Skeletal muscle tissue (tissue), 4 donors: ENCODE results near the gene LENG8. TPM values are rescaled to one million over a fixed set of nuclear protein-coding genes. Genes with fewer than 3 reads are reported as not detected.

Experiments used
- H3K27ac ChIP-seq: one replicate; pipeline ENCODE4 v1.7.0; 2013; ENCODE audit warnings: mild to moderate bottlenecking, low read depth, low read length, inconsistent platforms
- H3K27me3 ChIP-seq, 3 donors: one replicate each; pipeline ENCODE4 v1.7.0; 2013; ENCODE audit warnings: low read length in 3 of 3; ENCODE audit not compliant: control insufficient read depth in 3 of 3, insufficient read depth in 3 of 3
- H3K36me3 ChIP-seq, 3 donors: one replicate each; pipeline ENCODE4 v1.7.0; 2013; ENCODE audit warnings: low read length in 3 of 3; ENCODE audit not compliant: control insufficient read depth in 3 of 3, insufficient read depth in 3 of 3
- H3K4me1 ChIP-seq, 3 donors: one replicate each; pipeline ENCODE4 v1.7.0; 2013; ENCODE audit warnings: low read length in 3 of 3, mild to moderate bottlenecking in 3 of 3; ENCODE audit not compliant: control insufficient read depth in 3 of 3, insufficient read depth in 3 of 3
- H3K4me3 ChIP-seq, 3 donors: one replicate each; pipeline ENCODE4 v1.7.0; 2013; ENCODE audit warnings: low read length in 3 of 3
- H3K9ac ChIP-seq, 3 donors: one replicate each; pipeline ENCODE4 v1.7.0; 2013; ENCODE audit warnings: low read length in 3 of 3, mild to moderate bottlenecking in 3 of 3, moderate library complexity in 2 of 3, low read depth in 1 of 3
- H3K9me3 ChIP-seq, 3 donors: one replicate each; pipeline ENCODE4 v1.7.0; 2013; ENCODE audit warnings: low read length in 3 of 3; ENCODE audit not compliant: control insufficient read depth in 3 of 3
- total RNA-seq: library from RNA; depleted of rRNA; stranded (reverse); fragments of >200 nt; gene quantifications from one replicate; pipeline ENCODE4 v1.2.3, GENCODE V29; 2014
- donor health status: Osteomylitis.

LENG8 gene
- total RNA-seq, 1 donor from 2014 or later, result 15.1 TPM

- Histone ChIP-seq H3K27ac (no peak within 1 kb of the TSS), H3K27me3 (peaks cover 53 to 68% (median 62%) of the 10 kb centered on the region in 3 donors), H3K4me3 (no peak within 1 kb of the TSS), H3K9me3 (peaks cover 0 to 3% (median 2%) of the 10 kb centered on the region in 3 donors), H3K4me1 (no peaks in the 10 kb centered on the region), H3K36me3 (no peaks in the 10 kb centered on the region), H3K9ac (no peak within 1 kb of the TSS)
Observed at GRCh38 chr19:54415208-54415900, 33.6 kb upstream of the LENG8 start, which contains the start of gene TTYH1. TSS of gene TTYH1 (plus strand) at chr19:54415464. CDS start at chr19:54415553, 89 bp downstream.

GRCh38 chr19:54415901-54416673, 32.9 kb upstream of the LENG8 start:
- Histone ChIP-seq H3K9me3 (peaks cover 0 to 3% (median 2%) of the 10 kb centered on the region in 3 donors), H3K9ac (no peak overlapping the region), H3K27ac (no peak overlapping the region), H3K27me3 (peaks cover 58 to 72% (median 66%) of the 10 kb centered on the region in 3 donors), H3K4me3 (no peak overlapping the region), H3K4me1 (no peaks in the 10 kb centered on the region), H3K36me3 (no peaks in the 10 kb centered on the region)

GRCh38 chr19:54416695-54417491, 32.1 kb upstream of the LENG8 start:
- H3K27ac ChIP-seq, result no peak overlapping the region
- H3K27me3 ChIP-seq, result peaks cover 65 to 80% (median 71%) of the 10 kb centered on the region in 3 donors
- peaks cover 0 to 3% (median 2%) of the 10 kb centered on the region in 3 donors for H3K9me3 ChIP-seq
- H3K9ac ChIP-seq, result no peak overlapping the region
- no peak overlapping the region for H3K4me3 ChIP-seq
- no peaks in the 10 kb centered on the region for H3K36me3 ChIP-seq
- H3K4me1 ChIP-seq, result no peaks in the 10 kb centered on the region

- H3K4me1 ChIP-seq, result no peaks in the 10 kb centered on the region
- H3K36me3 ChIP-seq, result no peaks in the 10 kb centered on the region
- no peak overlapping the region for H3K27ac ChIP-seq
- H3K4me3 ChIP-seq, result no peak overlapping the region
- H3K9me3 ChIP-seq, result peaks cover 0 to 3% (median 2%) of the 10 kb centered on the region in 3 donors
- H3K9ac ChIP-seq, result no peak overlapping the region
- H3K27me3 ChIP-seq, result peaks cover 70 to 81% (median 70%) of the 10 kb centered on the region in 3 donors
Observed at GRCh38 chr19:54418030-54418929, 30.7 kb upstream of the LENG8 start.

GRCh38 chr19:54418930-54419800, 29.8 kb upstream of the LENG8 start:
- no peak overlapping the region for H3K9ac ChIP-seq
- H3K36me3 ChIP-seq, result no peaks in the 10 kb centered on the region
- no peak overlapping the region for H3K27ac ChIP-seq
- no peak overlapping the region for H3K4me3 ChIP-seq
- H3K27me3 ChIP-seq, result peaks cover 67 to 76% (median 74%) of the 10 kb centered on the region in 3 donors
- peaks cover 0 to 2% (median 2%) of the 10 kb centered on the region in 3 donors for H3K9me3 ChIP-seq
- H3K4me1 ChIP-seq, result no peaks in the 10 kb centered on the region

GRCh38 chr19:54420068-54420382, 29.0 kb upstream of the LENG8 start:
- H3K4me1 ChIP-seq, result no peaks in the 10 kb centered on the region
- H3K9ac ChIP-seq, result no peak overlapping the region
- no peak overlapping the region for H3K4me3 ChIP-seq
- H3K27me3 ChIP-seq, result peaks cover 63 to 71% (median 70%) of the 10 kb centered on the region in 3 donors
- peaks cover 0 to 2% (median 0%) of the 10 kb centered on the region in 3 donors for H3K9me3 ChIP-seq
- H3K27ac ChIP-seq, result no peak overlapping the region
- H3K36me3 ChIP-seq, result no peaks in the 10 kb centered on the region

GRCh38 chr19:54420383-54421168, 28.4 kb upstream of the LENG8 start:
- Histone ChIP-seq H3K4me1 (no peaks in the 10 kb centered on the region), H3K36me3 (no peaks in the 10 kb centered on the region), H3K27me3 (peaks cover 62 to 68% (median 68%) of the 10 kb centered on the region in 3 donors), H3K9me3 (peaks cover 0 to 2% (median 0%) of the 10 kb centered on the region in 3 donors), H3K4me3 (peak overlapping the region in 1 of 3 donors; percentile 23), H3K27ac (no peak overlapping the region), H3K9ac (no peak overlapping the region)

GRCh38 chr19:54421169-54421516, 27.9 kb upstream of the LENG8 start:
- H3K4me3 ChIP-seq, result no peak overlapping the region
- no peak overlapping the region for H3K27ac ChIP-seq
- H3K27me3 ChIP-seq, result peaks cover 61 to 68% (median 66%) of the 10 kb centered on the region in 3 donors
- H3K36me3 ChIP-seq, result no peaks in the 10 kb centered on the region
- peaks cover 0 to 2% (median 0%) of the 10 kb centered on the region in 3 donors for H3K9me3 ChIP-seq
- H3K9ac ChIP-seq, result no peak overlapping the region
- H3K4me1 ChIP-seq, result no peaks in the 10 kb centered on the region
